Measurements from ENCODE around the gene OR5AU1. TPM values are rescaled to one million over a fixed set of nuclear protein-coding genes. Genes with fewer than 3 reads are reported as not detected.

Gene OR5AU1
- total RNA-seq, 2 donors from 2014 or later: not detected

GRCh38 chr14:21112255-21112654 is 43.6 kb downstream of the OR5AU1 start:
- peaks cover 19% of the 10 kb centered on the region for H3K4me1 Mint-ChIP-seq (ENCODE audit: low read depth)
- no peaks in the 10 kb centered on the region for H3K36me3 Mint-ChIP-seq (ENCODE audit: insufficient read depth in 2 of 2)
- no peak overlapping the region for H3K4me3 Mint-ChIP-seq
- H3K27ac Mint-ChIP-seq: peak overlapping the region; percentile 15
- no peaks in the 10 kb centered on the region for H3K27me3 Mint-ChIP-seq (ENCODE audit: low read depth)
- H3K9me3 Mint-ChIP-seq: no peaks in the 10 kb centered on the region
- ATAC-seq (replicated peaks in 1 of 2) (no peak), DNase-seq (no peak)

GRCh38 chr14:21109377-21110138 is 46.3 kb downstream of the OR5AU1 start:
- peak overlapping the region; percentile 43 to 74 for H3K4me3 Mint-ChIP-seq
- peak; percentile 79 to 81 for DNase-seq

GRCh38 chr14:21108791-21109190 is 47.1 kb downstream of the OR5AU1 start:
- peaks cover 34% of the 10 kb centered on the region for H3K4me1 Mint-ChIP-seq (ENCODE audit: low read depth)
- no peaks in the 10 kb centered on the region for H3K27me3 Mint-ChIP-seq (ENCODE audit: low read depth)
- DNase-seq (no peak), ATAC-seq (replicated peaks in 1 of 2) (no peak)
- no peaks in the 10 kb centered on the region for H3K36me3 Mint-ChIP-seq (ENCODE audit: insufficient read depth in 2 of 2)
- H3K27ac Mint-ChIP-seq: no peak overlapping the region
- H3K4me3 Mint-ChIP-seq: no peak overlapping the region
- no peaks in the 10 kb centered on the region for H3K9me3 Mint-ChIP-seq

More at GRCh38 chr14:21109377-21110138, 46.3 kb downstream of the OR5AU1 start:
- H3K36me3 Mint-ChIP-seq (ENCODE audit: insufficient read depth in 2 of 2): no peaks in the 10 kb centered on the region
- H3K4me1 Mint-ChIP-seq (ENCODE audit: low read depth): peaks cover 32% of the 10 kb centered on the region
- no peaks in the 10 kb centered on the region for H3K9me3 Mint-ChIP-seq
- H3K27me3 Mint-ChIP-seq (ENCODE audit: low read depth): no peaks in the 10 kb centered on the region
- H3K27ac Mint-ChIP-seq: peak overlapping the region; percentile 10
- ATAC-seq (replicated peaks in 1 of 2): peak; percentile 96 to 97

GRCh38 chr14:21107283-21107800 is 48.5 kb downstream of the OR5AU1 start:
- H3K27me3 Mint-ChIP-seq (ENCODE audit: low read depth): no peaks in the 10 kb centered on the region
- no peak for ATAC-seq (replicated peaks in 1 of 2)

GRCh38 chr14:21106498-21107282 is 49.2 kb downstream of the OR5AU1 start:
- Mint-ChIP-seq H3K27ac (peak overlapping the region; percentile 27), H3K9me3 (no peaks in the 10 kb centered on the region), H3K27me3 (ENCODE audit: low read depth) (no peaks in the 10 kb centered on the region), H3K36me3 (ENCODE audit: insufficient read depth in 2 of 2) (no peaks in the 10 kb centered on the region), H3K4me1 (ENCODE audit: low read depth) (peaks cover 54% of the 10 kb centered on the region), H3K4me3 (peak overlapping the region in 1 of 2 donors; percentile 41)
- DNase-seq (peak; percentile 81 to 82), ATAC-seq (replicated peaks in 1 of 2) (no peak)

More at GRCh38 chr14:21107283-21107800, 48.5 kb downstream of the OR5AU1 start:
- no peak for DNase-seq
- H3K9me3 Mint-ChIP-seq: no peaks in the 10 kb centered on the region
- no peak overlapping the region for H3K27ac Mint-ChIP-seq
- no peak overlapping the region for H3K4me3 Mint-ChIP-seq
- H3K36me3 Mint-ChIP-seq (ENCODE audit: insufficient read depth in 2 of 2): no peaks in the 10 kb centered on the region
- H3K4me1 Mint-ChIP-seq (ENCODE audit: low read depth): peaks cover 47% of the 10 kb centered on the region

- H3K4me1 Mint-ChIP-seq (ENCODE audit: low read depth): peaks cover 59% of the 10 kb centered on the region
- no peak overlapping the region for H3K27ac Mint-ChIP-seq
- no peak for ATAC-seq (replicated peaks in 1 of 2)
- H3K4me3 Mint-ChIP-seq: no peak overlapping the region
- no peaks in the 10 kb centered on the region for H3K9me3 Mint-ChIP-seq
- H3K36me3 Mint-ChIP-seq (ENCODE audit: insufficient read depth in 2 of 2): no peaks in the 10 kb centered on the region
- no peak for DNase-seq
- no peaks in the 10 kb centered on the region for H3K27me3 Mint-ChIP-seq (ENCODE audit: low read depth)
These were observed 49.7 kb downstream of the OR5AU1 start for GRCh38 chr14:21106176-21106497.

GRCh38 chr14:21105095-21105494 is 50.8 kb downstream of the OR5AU1 start:
- ATAC-seq (replicated peaks in 1 of 2): no peak
- no peaks in the 10 kb centered on the region for H3K36me3 Mint-ChIP-seq (ENCODE audit: insufficient read depth in 2 of 2)
- peaks cover 55% of the 10 kb centered on the region for H3K4me1 Mint-ChIP-seq (ENCODE audit: low read depth)
- H3K27ac Mint-ChIP-seq: no peak overlapping the region
- H3K9me3 Mint-ChIP-seq: no peaks in the 10 kb centered on the region
- no peaks in the 10 kb centered on the region for H3K27me3 Mint-ChIP-seq (ENCODE audit: low read depth)
- DNase-seq: no peak
- peak overlapping the region; percentile 90 to 94 for H3K4me3 Mint-ChIP-seq

Other genes starting within 250 kb of the OR5AU1 start
- gene RNASE2, start 200.6 kb downstream of the OR5AU1 start, total RNA-seq: not detected
- 10 to 100 TPM; 91.2 to 94.9 TPM for gene METTL17, start 166.1 kb downstream of the OR5AU1 start, total RNA-seq
- under 1 TPM; 0.58 to 0.96 TPM for gene SLC39A2, start 156.8 kb downstream of the OR5AU1 start, total RNA-seq
- gene NDRG2, start 131.0 kb downstream of the OR5AU1 start, total RNA-seq: 1 to 10 TPM; 4.0 to 6.3 TPM
- not detected for gene TPPP2, start 125.8 kb downstream of the OR5AU1 start, total RNA-seq
- gene RNASE13, start 121.3 kb downstream of the OR5AU1 start, total RNA-seq: not detected
- gene RNASE7, start 113.7 kb downstream of the OR5AU1 start, total RNA-seq: not detected
- gene RNASE8, start 98.2 kb downstream of the OR5AU1 start, total RNA-seq: not detected
- gene ARHGEF40, start 85.8 kb downstream of the OR5AU1 start, total RNA-seq: under 1 TPM; 0.26 to 0.37 TPM
- gene ZNF219, start 57.4 kb downstream of the OR5AU1 start, total RNA-seq: 10 to 100 TPM; 11.2 to 12.4 TPM
- gene TMEM253, start 55.0 kb downstream of the OR5AU1 start, total RNA-seq: under 1 TPM in 1 of 2 donors, not detected in 1; 0.35 TPM
- gene HNRNPC, start 113.4 kb upstream of the OR5AU1 start, total RNA-seq: 1,000 to 10,000 TPM; 1,220 to 1,492 TPM
- gene RPGRIP1, start 124.0 kb upstream of the OR5AU1 start, total RNA-seq: not detected
- gene SUPT16H, start 228.0 kb upstream of the OR5AU1 start, total RNA-seq: 100 to 1,000 TPM; 141 to 155 TPM

Measured in activated T-cell treated with anti-CD3 and anti-CD28 coated beads, Interleukin-2, amount 50 U/mL, for 72 hours (primary cell).